HG03139 (cell line): ENCODE results near the gene SPOCK1.

Experiments
- ATAC-seq: cut with Tn5 transposase; IDR thresholded peaks from one replicate; pipeline ENCODE4 v1.9.1; 2021; ENCODE audit not compliant: unreplicated experiment

Gene SPOCK1

GRCh38 chr5:137088175-137088574 lies 411.0 kb downstream of the SPOCK1 start:
- ATAC-seq, result no peak

- no peak for ATAC-seq
These were observed 412.8 kb downstream of the SPOCK1 start for GRCh38 chr5:137086342-137086741.

- ATAC-seq, result no peak
These were observed 413.9 kb downstream of the SPOCK1 start for GRCh38 chr5:137085206-137085605.

- no peak for ATAC-seq
These were observed 415.1 kb downstream of the SPOCK1 start for GRCh38 chr5:137084016-137084415.

- no peak for ATAC-seq
These were observed 416.2 kb downstream of the SPOCK1 start for GRCh38 chr5:137082951-137083350.

GRCh38 chr5:137078171-137078665 lies 420.9 kb downstream of the SPOCK1 start:
- ATAC-seq, result no peak

GRCh38 chr5:137075163-137075970 lies 423.8 kb downstream of the SPOCK1 start:
- ATAC-seq, result peak; percentile 81

GRCh38 chr5:137073189-137073588 lies 425.9 kb downstream of the SPOCK1 start:
- no peak for ATAC-seq

GRCh38 chr5:137072361-137073115 lies 426.6 kb downstream of the SPOCK1 start:
- no peak for ATAC-seq

GRCh38 chr5:137071931-137072330 lies 427.2 kb downstream of the SPOCK1 start:
- no peak for ATAC-seq

- ATAC-seq, result no peak
These were observed 427.6 kb downstream of the SPOCK1 start for GRCh38 chr5:137071526-137071925.

- ATAC-seq, result no peak
These were observed 428.6 kb downstream of the SPOCK1 start for GRCh38 chr5:137070521-137070920.

- no peak for ATAC-seq
These were observed 429.8 kb downstream of the SPOCK1 start for GRCh38 chr5:137069358-137069757.

- ATAC-seq, result no peak
These were observed 437.7 kb downstream of the SPOCK1 start for GRCh38 chr5:137061382-137061781.

GRCh38 chr5:137058089-137058488 lies 441.0 kb downstream of the SPOCK1 start:
- ATAC-seq, result no peak

GRCh38 chr5:137056676-137057075 lies 442.4 kb downstream of the SPOCK1 start:
- no peak for ATAC-seq

- ATAC-seq, result no peak
These were observed 443.8 kb downstream of the SPOCK1 start for GRCh38 chr5:137055271-137055872.

- ATAC-seq, result no peak
These were observed 444.3 kb downstream of the SPOCK1 start for GRCh38 chr5:137054792-137055191.

- no peak for ATAC-seq
These were observed 444.8 kb downstream of the SPOCK1 start for GRCh38 chr5:137054335-137054734.

GRCh38 chr5:137051161-137051560 lies 448.0 kb downstream of the SPOCK1 start:
- no peak for ATAC-seq

- ATAC-seq, result no peak
These were observed 458.3 kb downstream of the SPOCK1 start for GRCh38 chr5:137040641-137041340.
